ENCODE results near the gene DCC. TPM values are rescaled to one million over a fixed set of nuclear protein-coding genes. Genes with fewer than 3 reads are reported as not detected.
A peak's percentile ranks its signal among the peaks of the same experiment; 100 is the strongest.

The DCC gene
- polyA plus RNA-seq, 1 of the 3 experiments (the other 2 are of a cell fraction): 0.20 TPM

- Histone ChIP-seq H2AFZ (ENCODE audit: low read depth) (no peak overlapping the region), H3K4me2 (no peak overlapping the region), H3K27ac (ENCODE audit: low read depth in 2 of 2, low read length in 1 of 2) (no peak overlapping the region), H4K20me1 (ENCODE audit: insufficient read depth) (no peaks in the 10 kb centered on the region), H3K9me2 (no peaks in the 10 kb centered on the region), H3K4me1 (ENCODE audit: control insufficient read depth in 1 of 2, insufficient read depth in 2 of 2, low read depth in 1 of 2, low read length in 1 of 2) (no peaks in the 10 kb centered on the region), H3K9ac (no peak overlapping the region), H3K27me3 (ENCODE audit: insufficient read depth) (no peaks in the 10 kb centered on the region), H3K36me3 (replicated peaks in 1 of 2; ENCODE audit: control insufficient read depth in 1 of 2, insufficient read depth in 2 of 2, low read length in 1 of 2) (no peaks in the 10 kb centered on the region), H3K4me3 (ENCODE audit: low read depth in 2 of 2, low read length in 1 of 2) (no peak overlapping the region), H3K9me3 (no peaks in the 10 kb centered on the region), H3F3A (replicated peaks; ENCODE audit: insufficient read depth) (no peaks in the 10 kb centered on the region), H3K79me2 (ENCODE audit: insufficient read depth) (no peaks in the 10 kb centered on the region; the same call in 1 of the 2 replicates)
- POLR2A ChIA-PET: no interaction called here
- CTCF ChIA-PET: interaction anchor here (0.7 to 3.8 kb wide), 13 partner anchors 9 to 562 kb away, joined by 3 to 36 read pairs (median 4); no protein-coding TSS in a partner anchor
- WGBS (ENCODE audit: low lambda C conversion rate): 27% methylated on average over 12 of the region's 12 CpGs
- peak; percentile 72 for TF ChIP-seq SMC3 (IDR thresholded peaks at IDR 0.05; ENCODE audit: low read depth, low read length)
- no peak for TF ChIP-seq RXRA (IDR thresholded peaks at IDR 0.05; ENCODE audit: borderline replicate concordance, low read depth)
- TF ChIP-seq IRF3 (IDR thresholded peaks at IDR 0.05; ENCODE audit: low read depth, low read length): no peak
- no peak for TF ChIP-seq USF1 (IDR thresholded peaks at IDR 0.05; ENCODE audit: borderline replicate concordance, low read depth)
- peak; percentile 66 for TF ChIP-seq CTCF (IDR thresholded peaks at IDR 0.05)
- TF ChIP-seq NRF1 (IDR thresholded peaks at IDR 0.05; ENCODE audit: low read depth, low read length): no peak
- TF ChIP-seq RCOR1 (IDR thresholded peaks at IDR 0.05; ENCODE audit: low read length): no peak
- no peak for TF ChIP-seq MAX (IDR thresholded peaks at IDR 0.05; ENCODE audit: low read depth)
- TF ChIP-seq RAD21 (IDR thresholded peaks at IDR 0.05; ENCODE audit: low read length): peak; percentile 66
- peak; percentile 39 for DNase-seq
Measured at GRCh38 chr18:53567929-53568574, 1228.1 kb downstream of the DCC start.

Small RNA genes lying within 50 kb of the gene (small RNA-seq; reads per million reads assigned to genes)
- 0 reads per million in 7 experiments for gene AC011155.1
- gene MIR4528: 0 to 0.21 (median 0) reads per million in 7 experiments
